ENCODE measurements around the gene ACTMAP.

The ACTMAP gene

DNA sequence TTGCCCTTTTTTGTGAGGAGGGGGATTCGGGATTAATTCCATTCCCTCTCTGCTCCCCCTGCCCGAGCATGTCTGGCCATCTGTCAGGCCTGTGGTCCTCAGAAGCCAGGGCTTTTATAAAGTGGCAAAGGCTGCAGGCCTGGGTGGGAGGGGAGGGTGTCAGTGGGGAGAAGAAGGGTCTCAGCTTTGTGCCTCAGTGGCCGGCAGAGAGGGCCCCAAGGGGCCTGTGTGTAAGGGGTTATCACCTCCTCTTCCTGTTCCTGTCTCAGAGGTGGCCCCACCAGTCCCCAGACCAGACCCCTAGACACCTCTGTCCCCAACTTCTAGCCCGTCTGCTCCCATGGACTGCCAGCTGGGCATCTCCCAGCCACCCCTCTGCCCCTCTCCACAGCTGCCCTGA lies 56.4 kb downstream of the ACTMAP start:
- no peak for DNase-seq (ENCODE audit: low spot score)

DNA sequence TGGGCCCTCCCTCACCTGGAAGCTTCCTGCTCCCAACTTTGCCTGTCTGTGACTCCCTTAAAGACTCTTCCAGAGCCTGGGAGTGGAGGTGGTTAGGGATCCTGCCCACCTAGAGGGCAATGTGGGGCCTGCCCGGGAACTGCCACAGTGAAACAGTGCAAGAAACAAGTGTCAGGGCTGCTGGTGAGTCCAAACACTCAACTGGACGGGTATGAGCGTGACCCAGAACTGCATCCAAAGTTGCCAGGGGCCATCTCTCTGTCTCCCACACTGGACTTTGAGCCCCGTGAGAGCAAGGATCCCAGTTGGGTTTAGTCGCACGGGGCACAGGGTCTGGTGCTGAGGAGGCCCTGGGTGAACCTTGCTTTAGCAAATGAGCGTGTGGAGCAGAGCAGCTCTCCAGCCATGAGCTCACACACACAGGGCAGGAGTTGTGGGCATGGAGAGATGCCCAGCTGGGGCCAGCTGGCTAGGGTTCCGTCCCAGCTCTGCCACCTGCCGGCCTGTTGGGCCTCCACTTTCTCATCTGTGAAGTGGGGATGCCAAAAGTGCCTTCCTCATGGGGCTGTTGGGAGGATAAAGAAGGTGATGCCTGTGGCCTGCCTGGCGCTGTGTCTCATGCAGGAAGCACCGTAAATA lies 57.0 kb downstream of the ACTMAP start:
- DNase-seq (ENCODE audit: low spot score): no peak

GRCh38 chr19:40692212-40692551 lies 58.1 kb downstream of the ACTMAP start:
- no peak for DNase-seq (ENCODE audit: low spot score)

DNA sequence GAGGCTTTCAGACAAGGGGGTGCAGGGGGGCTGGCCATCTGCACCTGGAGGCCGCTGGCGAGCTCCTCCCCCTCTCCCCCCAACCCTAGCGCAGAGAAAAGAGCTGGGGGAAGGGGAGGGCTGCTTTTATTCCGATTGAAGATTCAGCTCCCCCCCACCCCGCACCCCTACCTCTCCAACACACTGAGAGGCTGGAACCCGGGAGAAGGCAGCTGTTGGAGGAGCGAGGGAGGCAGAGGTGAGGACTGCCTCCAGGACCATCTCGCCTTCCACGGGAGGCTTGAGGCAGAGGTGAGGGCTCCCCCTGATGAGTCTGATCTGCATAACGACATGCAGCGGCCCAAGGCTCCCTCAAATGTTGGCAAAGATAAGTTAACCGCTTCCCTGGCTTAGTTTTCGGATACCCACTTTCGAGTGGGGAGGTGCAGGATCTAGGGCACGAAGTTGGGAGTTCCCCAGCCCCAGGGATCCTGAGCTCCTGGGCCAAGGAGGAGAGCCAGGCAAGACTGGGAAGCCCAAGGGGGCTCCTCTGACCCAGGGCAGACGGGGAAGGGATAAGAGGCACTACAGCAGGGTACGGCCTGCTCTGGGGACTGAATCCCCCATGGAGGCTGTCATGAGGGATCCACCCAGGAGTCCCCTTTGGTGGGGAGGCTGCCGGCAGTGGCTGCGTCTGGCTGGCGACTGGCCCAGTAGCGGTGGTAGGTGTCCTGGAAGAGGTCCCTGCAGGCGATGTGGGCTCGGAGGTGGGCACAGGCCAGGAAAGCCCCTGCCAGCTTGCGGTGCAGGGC lies 58.7 kb downstream of the ACTMAP start:
- no peak for DNase-seq (ENCODE audit: low spot score)

Measured in CD4-positive, alpha-beta T cell treated with Interleukin-6 at 100 ng/mL for 8 hours (primary cell).